Esophagus squamous epithelium (tissue), 5 donors: ENCODE measurements around the gene NASP. TPM values are rescaled to one million over a fixed set of nuclear protein-coding genes. Genes with fewer than 3 reads are reported as not detected.

Experiments
- DNase-seq: peaks from one replicate; lab custom pipeline; 2025; lab: John Stamatoyannopoulos, UW
- H3K27ac ChIP-seq, 4 donors: fragments of 200-600 bp; sonication (generic); one replicate each; pipeline ENCODE4 v1.5.1; 2016 to 2019; ENCODE audit warnings: mild to moderate bottlenecking in 1 of 4
- H3K27me3 ChIP-seq, 4 donors: fragments of 200-600 bp; sonication (generic); 1 replicate in 3 of 4; 2 replicates in 1 of 4; pipeline versions ENCODE4 v1.5.1 to v1.6.0; 2017 to 2021; ENCODE audit warnings: antibody characterized with exemption in 1 of 4
- H3K36me3 ChIP-seq, 3 donors: fragments of 200-600 bp; sonication (generic); one replicate each; pipeline ENCODE4 v1.5.1; 2016 to 2019
- H3K4me1 ChIP-seq, 3 donors: fragments of 200-600 bp; sonication (generic); one replicate each; pipeline ENCODE4 v1.5.1; 2017 to 2019
- H3K4me3 ChIP-seq, 4 donors: fragments of 200-600 bp; sonication (generic); 1 replicate in 3 of 4; 2 replicates in 1 of 4; pipeline ENCODE4 v1.5.1; 2016 to 2019; ENCODE audit warnings: mild to moderate bottlenecking in 2 of 4, moderate library complexity in 1 of 4
- H3K9me3 ChIP-seq, 3 donors: fragments of 200-600 bp; sonication (generic); one replicate each; pipeline ENCODE4 v1.5.1; 2016 to 2019
- POLR2A ChIP-seq, 4 donors: fragments of 450-650 bp; IDR thresholded peaks; one replicate each; pipeline ENCODE4 v1.6.1; 2017; ENCODE audit warnings: antibody characterized with exemption in 4 of 4, mild to moderate bottlenecking in 4 of 4, moderate library complexity in 3 of 4
- WGBS, 2 donors: methylation state at CpG; one replicate each; pipeline ENCODE4 v1.1.5; 2018; 5-methylcytosine and 5-hydroxymethylcytosine counted together
- intact Hi-C: fragments of 100-400 bp; cut with DNase I; formaldehyde crosslinking; loops from one replicate; pipeline ENCODE4 v1.15.0; 2022
- total RNA-seq, 4 donors: library from RNA; depleted of rRNA; stranded (reverse); fragments of >200 nt; gene quantifications; one replicate each; pipeline ENCODE4 v1.1.0, GENCODE V29; 2016
- TF ChIP-seq, protein P1 (sequence below), 6 experiments: fragments of 450-650 bp in 4 of 6; fragments of 200-600 bp in 2 of 6; sonication (generic) in 2 of 6; IDR thresholded peaks; one replicate each; pipeline ENCODE4 v1.5.1; 2016 to 2019; ENCODE audit warnings: antibody characterized with exemption in 6 of 6, mild to moderate bottlenecking in 4 of 6, moderate library complexity in 4 of 6
- donor health status: DM: yes; HTN: yes; CAD: no.

NASP gene
- total RNA-seq, 4 donors from 2014 or later, result 40.0 to 71.7 (median 63.4) TPM

DNA sequence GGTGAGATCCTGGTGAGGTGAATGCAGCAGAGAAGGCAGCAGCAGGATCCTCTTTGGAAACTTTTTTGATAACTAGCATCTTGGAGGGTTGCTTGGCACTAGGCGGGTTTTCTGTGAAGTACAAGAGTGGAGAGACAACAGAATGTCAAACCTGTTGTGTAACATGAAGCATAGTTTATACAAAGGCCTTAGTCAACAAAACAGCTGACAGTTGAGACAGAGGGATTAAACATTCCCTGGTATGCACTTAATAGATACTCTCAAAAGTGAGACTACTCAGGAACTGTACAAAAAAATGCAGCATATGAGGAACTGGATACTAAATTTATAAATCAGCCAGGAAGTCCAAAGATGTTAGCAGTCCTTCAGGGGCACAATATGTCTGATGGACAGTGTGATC is 56.5 kb downstream of the NASP start:
- peak overlapping the region in 1 of 4 donors; percentile 36 for H3K27ac ChIP-seq
- WGBS, 2 donors, result 92 to 100% methylated on average over 1 of the region's 1 CpG
- intact Hi-C loops, result no loop called here
- no peaks in the 10 kb centered on the region for H3K27me3 ChIP-seq
- H3K9me3 ChIP-seq, result no peaks in the 10 kb centered on the region
- TF ChIP-seq POLR2A (IDR thresholded peaks at IDR 0.05), result no peak
- peaks cover 5 to 98% (median 36%) of the 10 kb centered on the region in 3 donors for H3K36me3 ChIP-seq
- no peak overlapping the region for H3K4me3 ChIP-seq
- peaks cover 0 to 10% (median 0%) of the 10 kb centered on the region in 3 donors for H3K4me1 ChIP-seq
- no peak for DNase-seq

DNA sequence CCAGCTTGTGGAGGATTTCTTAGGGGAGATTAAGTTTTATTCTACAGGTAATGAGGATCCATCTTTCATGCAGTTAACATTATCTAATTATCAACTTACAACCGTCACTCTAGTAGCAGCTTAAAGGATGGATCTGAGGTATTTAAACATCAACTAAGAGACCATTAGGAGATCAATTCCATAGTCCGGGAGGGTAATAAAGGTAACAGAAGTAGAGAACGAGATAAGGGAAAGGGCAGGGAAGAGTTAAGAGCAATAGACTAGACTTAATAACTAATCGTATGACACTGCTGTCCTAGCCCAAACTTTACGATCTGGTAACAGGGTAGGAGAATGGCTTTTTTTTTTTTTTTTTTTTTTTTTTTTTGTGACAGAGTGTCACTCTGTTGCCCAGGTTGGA is 59.5 kb downstream of the NASP start:
- peaks cover 0 to 23% (median 8%) of the 10 kb centered on the region in 3 donors for H3K4me1 ChIP-seq
- WGBS, 2 donors, result 81 to 84% methylated on average over 5 of the region's 5 CpGs
- intact Hi-C loops, result no loop called here
- H3K27ac ChIP-seq, result no peak overlapping the region
- TF ChIP-seq, protein P1, sequence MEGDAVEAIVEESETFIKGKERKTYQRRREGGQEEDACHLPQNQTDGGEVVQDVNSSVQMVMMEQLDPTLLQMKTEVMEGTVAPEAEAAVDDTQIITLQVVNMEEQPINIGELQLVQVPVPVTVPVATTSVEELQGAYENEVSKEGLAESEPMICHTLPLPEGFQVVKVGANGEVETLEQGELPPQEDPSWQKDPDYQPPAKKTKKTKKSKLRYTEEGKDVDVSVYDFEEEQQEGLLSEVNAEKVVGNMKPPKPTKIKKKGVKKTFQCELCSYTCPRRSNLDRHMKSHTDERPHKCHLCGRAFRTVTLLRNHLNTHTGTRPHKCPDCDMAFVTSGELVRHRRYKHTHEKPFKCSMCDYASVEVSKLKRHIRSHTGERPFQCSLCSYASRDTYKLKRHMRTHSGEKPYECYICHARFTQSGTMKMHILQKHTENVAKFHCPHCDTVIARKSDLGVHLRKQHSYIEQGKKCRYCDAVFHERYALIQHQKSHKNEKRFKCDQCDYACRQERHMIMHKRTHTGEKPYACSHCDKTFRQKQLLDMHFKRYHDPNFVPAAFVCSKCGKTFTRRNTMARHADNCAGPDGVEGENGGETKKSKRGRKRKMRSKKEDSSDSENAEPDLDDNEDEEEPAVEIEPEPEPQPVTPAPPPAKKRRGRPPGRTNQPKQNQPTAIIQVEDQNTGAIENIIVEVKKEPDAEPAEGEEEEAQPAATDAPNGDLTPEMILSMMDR (IDR thresholded peaks at IDR 0.05), result no peak
- TF ChIP-seq POLR2A (IDR thresholded peaks at IDR 0.05), result no peak
- H3K27me3 ChIP-seq, result no peaks in the 10 kb centered on the region
- H3K4me3 ChIP-seq, result no peak overlapping the region
- DNase-seq, result no peak
- H3K9me3 ChIP-seq, result no peaks in the 10 kb centered on the region
- H3K36me3 ChIP-seq, result peaks cover 5 to 89% (median 17%) of the 10 kb centered on the region in 3 donors

DNA sequence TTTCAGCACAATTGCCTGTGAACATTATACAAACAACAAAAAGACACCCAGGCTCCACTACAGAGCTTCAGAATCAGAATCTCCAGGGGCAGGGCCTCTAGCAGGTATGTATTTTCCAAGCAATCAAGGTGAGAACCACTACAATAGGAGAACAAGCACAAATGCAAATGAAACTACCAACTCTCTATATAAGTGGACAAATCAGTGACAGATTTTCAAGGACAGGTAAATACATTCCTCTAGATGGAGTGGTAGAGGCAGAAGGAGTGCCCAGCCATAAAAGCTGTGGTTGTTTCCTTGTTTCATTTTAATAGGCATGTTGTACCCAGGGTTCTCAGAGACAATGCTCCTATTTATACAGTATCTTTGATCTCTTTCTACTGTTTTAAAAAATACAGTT is 60.1 kb downstream of the NASP start:
- Histone ChIP-seq H3K4me1 (peaks cover 0 to 24% (median 8%) of the 10 kb centered on the region in 3 donors), H3K27ac (peak overlapping the region in 3 of 4 donors; percentile 17 to 40 (median 35)), H3K36me3 (peaks cover 2 to 89% (median 11%) of the 10 kb centered on the region in 3 donors), H3K9me3 (no peaks in the 10 kb centered on the region), H3K27me3 (no peaks in the 10 kb centered on the region), H3K4me3 (no peak overlapping the region)
- no peak for DNase-seq
- TF ChIP-seq POLR2A (IDR thresholded peaks at IDR 0.05), result no peak
- TF ChIP-seq, protein P1 (IDR thresholded peaks at IDR 0.05), result peak in 1 of 6 experiments; percentile 27
- intact Hi-C loops, result no loop called here

DNA sequence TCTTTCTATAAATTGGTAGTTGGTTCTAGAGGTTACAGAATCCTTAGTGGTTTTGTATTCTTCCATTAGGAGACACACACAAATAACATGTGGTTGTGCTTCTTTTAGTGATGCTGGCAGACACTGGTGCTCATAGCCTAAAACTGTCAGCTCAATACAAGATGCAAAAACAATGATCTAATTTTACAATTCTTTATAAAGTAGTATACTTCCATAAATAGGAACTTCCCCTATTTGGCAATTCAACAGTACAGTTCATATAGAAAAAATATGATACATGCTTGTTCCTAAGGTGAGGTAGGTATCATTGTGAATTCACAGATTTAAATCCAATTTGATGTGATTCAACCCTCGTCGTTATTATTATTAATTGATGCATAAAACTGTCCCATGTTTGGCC is 60.8 kb downstream of the NASP start:
- DNase-seq, result no peak
- Histone ChIP-seq H3K4me1 (peaks cover 0 to 24% (median 8%) of the 10 kb centered on the region in 3 donors), H3K36me3 (peaks cover 0 to 89% (median 5%) of the 10 kb centered on the region in 3 donors), H3K27me3 (no peaks in the 10 kb centered on the region), H3K4me3 (no peak overlapping the region), H3K9me3 (no peaks in the 10 kb centered on the region), H3K27ac (peak overlapping the region in 2 of 4 donors; percentile 35 to 40)
- intact Hi-C loops, result no loop called here
- TF ChIP-seq POLR2A (IDR thresholded peaks at IDR 0.05), result no peak
- TF ChIP-seq, protein P1 (IDR thresholded peaks at IDR 0.05), result no peak
- WGBS, 2 donors, result 89 to 94% methylated on average over 2 of the region's 2 CpGs

DNA sequence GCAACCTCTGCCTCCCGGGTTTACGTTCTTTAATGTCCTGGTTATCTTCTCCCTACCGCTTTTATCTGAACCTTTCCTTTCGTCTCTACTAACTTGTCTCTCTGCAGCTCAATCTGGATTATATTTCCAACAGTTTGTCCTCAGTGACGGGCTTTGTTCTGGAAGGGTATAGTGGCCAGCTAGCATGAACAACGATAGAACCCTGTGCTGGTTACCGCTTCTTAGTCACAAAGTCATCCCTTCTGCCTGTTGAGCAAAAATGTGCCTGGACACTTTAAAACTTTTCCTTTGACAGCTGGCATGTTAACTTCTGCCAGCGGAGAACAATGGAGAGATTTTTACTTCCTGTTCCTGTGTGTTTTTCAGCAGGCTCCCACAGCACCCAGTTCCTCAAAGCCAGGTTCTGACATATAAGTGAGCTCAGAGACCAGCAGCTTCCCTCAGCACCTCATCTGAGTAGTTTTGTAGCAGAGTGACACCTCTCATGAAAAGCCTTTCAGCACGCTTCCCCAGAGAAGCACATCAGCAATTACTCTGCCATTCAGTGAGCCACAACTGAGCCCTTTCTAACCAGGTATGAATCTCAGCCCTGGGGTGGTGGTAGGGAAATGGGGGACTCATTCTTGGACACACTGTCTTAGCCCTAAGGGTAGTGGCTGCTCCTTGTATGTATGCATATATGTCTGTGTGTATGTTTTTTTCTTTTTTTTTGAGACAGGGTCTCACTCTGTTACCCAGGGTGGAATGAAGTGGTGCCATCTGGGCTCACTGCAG is 63.6 kb downstream of the NASP start:
- intact Hi-C loops, result no loop called here
- Histone ChIP-seq H3K4me1 (peaks cover 0 to 18% (median 8%) of the 10 kb centered on the region in 3 donors), H3K9me3 (no peaks in the 10 kb centered on the region), H3K27ac (peak overlapping the region in 2 of 4 donors; percentile 10 to 13), H3K27me3 (no peaks in the 10 kb centered on the region), H3K36me3 (peaks cover 0 to 89% (median 15%) of the 10 kb centered on the region in 3 donors), H3K4me3 (no peak overlapping the region)
- TF ChIP-seq, protein P1 (IDR thresholded peaks at IDR 0.05), result no peak
- no peak for TF ChIP-seq POLR2A (IDR thresholded peaks at IDR 0.05)
- no peak for DNase-seq
- WGBS, 2 donors, result 70 to 80% methylated on average over 8 of the region's 9 CpGs
